ENCODE data around the gene TRPM6.

Gene TRPM6

GRCh38 chr9:74901001-74901400 is 13.3 kb upstream of the TRPM6 start:
- no peak for TF ChIP-seq CEBPB (IDR thresholded peaks at IDR 0.05)
- TF ChIP-seq EP300 (IDR thresholded peaks at IDR 0.05; ENCODE audit: borderline replicate concordance), result no peak
- no peak for TF ChIP-seq CREB1 (IDR thresholded peaks at IDR 0.05; ENCODE audit: low read depth)
- no peak for TF ChIP-seq ZBTB7A (IDR thresholded peaks at IDR 0.05; ENCODE audit: low read depth)
- TF ChIP-seq TEAD4 (IDR thresholded peaks at IDR 0.05), result no peak
- no peak for TF ChIP-seq EGR1 (IDR thresholded peaks at IDR 0.05)
- no peak for TF ChIP-seq TCF12 (IDR thresholded peaks at IDR 0.05; ENCODE audit: low read depth)
- no peak for TF ChIP-seq TAF1 (IDR thresholded peaks at IDR 0.05; ENCODE audit: low read depth)
- no peak for TF ChIP-seq REST (IDR thresholded peaks at IDR 0.05; ENCODE audit: low read depth)
- no peak for TF ChIP-seq NFIC (IDR thresholded peaks at IDR 0.05)
- TF ChIP-seq FOXM1 (IDR thresholded peaks at IDR 0.05; ENCODE audit: borderline replicate concordance, low read depth), result no peak
- no peak for TF ChIP-seq MAX (IDR thresholded peaks at IDR 0.05)
- no peak for TF ChIP-seq USF1 (IDR thresholded peaks at IDR 0.05)
- no peak for TF ChIP-seq RAD21 (IDR thresholded peaks at IDR 0.05; ENCODE audit: low read depth)
- TF ChIP-seq YY1 (IDR thresholded peaks at IDR 0.05; ENCODE audit: low read depth), result no peak

- TF ChIP-seq EP300 (IDR thresholded peaks at IDR 0.05; ENCODE audit: borderline replicate concordance) (no peak), YY1 (IDR thresholded peaks at IDR 0.05; ENCODE audit: low read depth) (no peak), REST (IDR thresholded peaks at IDR 0.05; ENCODE audit: low read depth) (no peak), ZBTB7A (IDR thresholded peaks at IDR 0.05; ENCODE audit: low read depth) (no peak)
Measured at GRCh38 chr9:74887981-74888370, 255 bp upstream of the TRPM6 start.

- TF ChIP-seq EP300 (IDR thresholded peaks at IDR 0.05; ENCODE audit: borderline replicate concordance), result no peak
- no peak for TF ChIP-seq TEAD4 (IDR thresholded peaks at IDR 0.05)
- TF ChIP-seq REST (IDR thresholded peaks at IDR 0.05; ENCODE audit: low read depth), result no peak
- no peak for TF ChIP-seq FOXM1 (IDR thresholded peaks at IDR 0.05; ENCODE audit: borderline replicate concordance, low read depth)
Measured at GRCh38 chr9:74876382-74876949, 11.3 kb downstream of the TRPM6 start.

- no peak for TF ChIP-seq ZBTB7A (IDR thresholded peaks at IDR 0.05; ENCODE audit: low read depth)
- TF ChIP-seq USF1 (IDR thresholded peaks at IDR 0.05), result no peak
- TF ChIP-seq REST (IDR thresholded peaks at IDR 0.05; ENCODE audit: low read depth), result no peak
- no peak for TF ChIP-seq CEBPB (IDR thresholded peaks at IDR 0.05)
- TF ChIP-seq TEAD4 (IDR thresholded peaks at IDR 0.05), result no peak
- no peak for TF ChIP-seq FOXM1 (IDR thresholded peaks at IDR 0.05; ENCODE audit: borderline replicate concordance, low read depth)
- TF ChIP-seq RAD21 (IDR thresholded peaks at IDR 0.05; ENCODE audit: low read depth), result no peak
- TF ChIP-seq CREB1 (IDR thresholded peaks at IDR 0.05; ENCODE audit: low read depth), result no peak
- TF ChIP-seq TAF1 (IDR thresholded peaks at IDR 0.05; ENCODE audit: low read depth), result no peak
- no peak for TF ChIP-seq MAX (IDR thresholded peaks at IDR 0.05)
- TF ChIP-seq EP300 (IDR thresholded peaks at IDR 0.05; ENCODE audit: borderline replicate concordance), result no peak
- no peak for TF ChIP-seq TCF12 (IDR thresholded peaks at IDR 0.05; ENCODE audit: low read depth)
- TF ChIP-seq NFIC (IDR thresholded peaks at IDR 0.05), result no peak
- no peak for TF ChIP-seq YY1 (IDR thresholded peaks at IDR 0.05; ENCODE audit: low read depth)
- TF ChIP-seq EGR1 (IDR thresholded peaks at IDR 0.05), result no peak
Measured at GRCh38 chr9:74875656-74876055, 12.1 kb downstream of the TRPM6 start.

All from Ishikawa (cell line).